GM19025 (cell line): ENCODE data around the gene ANXA6.

Experiments used
- ATAC-seq: cut with Tn5 transposase; IDR thresholded peaks from one replicate; pipeline ENCODE4 v1.9.1; 2021; ENCODE audit warnings: mild to moderate bottlenecking, low read depth, moderate library complexity; ENCODE audit not compliant: unreplicated experiment

Gene ANXA6

DNA sequence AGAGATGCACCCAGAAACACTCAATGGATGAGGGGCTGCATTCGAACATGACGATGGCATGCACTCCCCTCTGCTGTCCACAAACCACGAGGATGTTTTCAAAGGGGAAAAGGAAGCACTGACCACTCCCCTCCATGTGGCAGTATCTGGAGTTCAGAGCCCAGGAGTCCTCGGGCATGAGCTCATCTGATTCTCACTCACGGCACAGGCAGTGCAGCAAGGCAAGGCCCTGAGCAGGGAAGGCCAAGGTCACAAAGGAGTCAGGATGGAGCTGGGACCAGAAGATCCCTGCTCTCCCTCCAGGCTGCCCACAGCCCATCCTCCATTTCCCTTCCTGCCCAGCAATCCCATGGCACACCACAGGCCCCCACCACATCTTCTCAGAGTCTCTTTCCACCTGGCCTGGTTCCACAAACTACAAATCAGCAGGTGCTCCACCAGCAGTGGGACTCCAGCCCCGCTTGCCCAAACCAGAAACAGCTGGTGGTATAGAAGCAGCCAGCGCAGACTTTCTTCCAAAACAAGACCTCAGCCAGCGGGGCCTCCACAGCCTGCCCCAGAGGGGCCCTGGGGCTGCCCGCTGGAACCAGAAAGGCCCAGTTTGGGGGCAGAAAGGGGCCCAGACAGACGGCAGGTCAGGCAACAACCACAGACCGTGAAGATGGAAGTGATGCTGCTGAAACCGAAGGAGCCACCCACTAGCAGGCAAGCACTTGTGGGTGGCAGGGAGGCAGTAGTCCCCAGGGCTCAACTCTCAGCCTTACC, 89.0 kb downstream of the ANXA6 start:
- ATAC-seq: peak; percentile 51

GRCh38 chr5:151067632-151068432, 89.7 kb downstream of the ANXA6 start:
- ATAC-seq: no peak

- ATAC-seq: no peak
Measured at GRCh38 chr5:151066920-151067319, 90.7 kb downstream of the ANXA6 start.

DNA sequence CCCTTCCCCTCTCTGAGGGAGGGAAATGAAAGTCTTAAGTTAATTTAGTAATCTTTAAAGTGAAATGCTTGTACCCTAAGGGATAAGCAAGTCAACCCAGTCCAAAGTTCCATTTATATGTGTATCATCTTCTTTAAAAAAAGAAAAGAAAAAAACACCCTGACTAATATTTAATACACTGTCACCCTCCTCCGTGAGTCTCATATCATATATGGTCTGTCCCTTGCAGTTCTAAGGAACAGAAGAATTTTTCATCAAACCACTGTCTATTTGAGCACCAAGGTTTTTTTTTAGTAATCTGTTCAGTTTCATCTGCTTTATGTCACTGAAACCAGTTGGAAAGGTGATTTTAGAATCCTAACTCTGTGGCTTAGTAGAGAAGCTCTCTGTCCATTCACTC, 92.0 kb downstream of the ANXA6 start:
- ATAC-seq: no peak

DNA sequence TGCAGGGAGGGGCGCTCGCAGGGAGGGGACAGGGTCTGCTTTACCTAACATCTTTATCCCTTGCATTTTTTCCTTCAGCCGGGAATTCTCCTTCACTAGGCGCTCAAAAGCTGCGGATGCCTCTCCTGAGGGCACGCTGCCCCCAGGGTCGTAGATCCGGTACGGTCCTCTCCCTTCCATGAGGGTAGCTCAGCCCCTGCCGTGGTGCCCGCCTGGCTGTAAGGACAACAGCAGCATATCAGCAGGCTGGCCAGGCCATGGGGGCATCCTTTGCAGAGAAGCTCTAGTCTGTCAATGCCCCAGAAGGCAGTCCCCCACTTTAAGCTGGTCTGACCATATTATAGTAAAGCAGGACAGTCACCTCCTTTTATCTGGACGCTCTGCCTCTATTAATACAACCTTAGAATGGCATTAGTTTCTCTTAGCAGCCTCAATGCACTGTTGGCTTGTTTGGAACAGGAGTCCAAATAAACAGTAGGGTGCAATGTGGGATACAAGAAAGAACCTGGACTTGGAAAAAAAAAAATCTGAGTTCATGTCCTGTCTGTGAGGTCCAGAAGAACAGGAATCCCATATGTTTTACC, 92.6 kb downstream of the ANXA6 start:
- ATAC-seq: no peak

GRCh38 chr5:151063142-151063989, 94.2 kb downstream of the ANXA6 start:
- no peak for ATAC-seq

- ATAC-seq: no peak
Measured at GRCh38 chr5:151062405-151063141, 95.0 kb downstream of the ANXA6 start.

DNA sequence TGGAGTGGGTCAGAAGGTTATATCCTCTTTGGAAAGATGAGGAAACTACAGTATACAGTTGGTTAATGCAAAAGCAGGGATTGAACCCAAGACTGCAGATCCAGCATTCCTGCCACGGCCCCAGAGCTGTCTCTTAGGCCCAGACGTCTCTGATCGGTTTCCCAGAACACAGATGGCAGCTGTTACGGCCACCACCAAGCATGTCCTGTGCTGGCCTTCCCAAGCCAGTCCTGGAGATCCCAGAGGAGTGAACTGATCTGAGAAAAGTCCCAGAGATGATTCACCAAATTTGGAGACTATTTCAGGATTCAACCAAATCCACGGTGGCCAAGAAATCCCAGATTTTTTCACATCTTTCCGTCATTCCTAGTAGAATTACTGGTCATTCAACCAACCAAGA, 96.8 kb downstream of the ANXA6 start:
- ATAC-seq: no peak

DNA sequence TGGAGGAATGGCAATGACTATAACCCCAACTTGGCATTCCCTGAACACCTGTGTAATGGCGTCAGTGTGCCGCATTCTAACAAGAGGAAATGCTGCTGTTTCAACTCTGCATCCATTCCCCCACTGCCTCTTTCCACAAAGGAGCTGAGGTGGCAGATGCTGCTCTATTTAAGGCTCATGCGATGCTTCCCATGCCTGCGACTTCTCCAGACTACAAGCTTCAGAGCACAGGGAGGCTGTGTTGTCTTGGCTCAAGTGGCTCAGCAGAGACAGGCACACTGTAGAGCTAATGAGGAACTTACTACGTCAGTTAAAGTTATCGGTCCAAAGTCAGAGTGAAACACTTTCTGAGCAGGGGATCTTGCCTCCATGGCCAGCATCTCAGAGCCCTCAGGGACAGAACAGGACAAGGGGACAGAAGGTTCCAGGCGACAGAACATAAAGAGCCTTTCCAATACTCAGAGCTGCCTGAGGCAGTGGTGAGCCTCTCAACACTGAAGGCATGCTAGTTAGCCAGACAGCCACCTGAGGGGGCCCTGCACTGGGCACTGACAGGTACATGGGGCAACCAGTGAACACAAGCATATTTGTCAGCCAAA, 98.6 kb downstream of the ANXA6 start:
- no peak for ATAC-seq

DNA sequence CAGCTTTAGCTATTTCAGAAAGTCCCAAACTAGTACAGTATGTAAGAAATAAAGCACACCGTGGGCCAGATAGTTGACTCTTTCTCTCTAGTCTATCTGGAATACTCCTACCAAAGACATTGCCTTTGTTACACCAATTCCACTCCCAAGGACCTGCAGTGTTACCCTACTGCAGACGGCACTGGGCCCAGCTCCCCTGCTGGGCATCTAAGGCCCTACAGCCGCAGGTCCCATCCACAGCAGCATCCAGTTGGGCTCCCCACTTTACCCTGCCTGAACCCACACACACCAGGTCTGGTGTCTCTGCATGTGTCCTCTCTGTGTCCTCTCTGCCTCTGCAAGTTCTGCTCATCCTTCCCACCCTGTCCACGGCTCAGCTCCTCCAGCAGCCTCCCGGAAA, 99.3 kb downstream of the ANXA6 start:
- ATAC-seq: no peak

- no peak for ATAC-seq
Measured at GRCh38 chr5:151056379-151057325, 100.9 kb downstream of the ANXA6 start.

DNA sequence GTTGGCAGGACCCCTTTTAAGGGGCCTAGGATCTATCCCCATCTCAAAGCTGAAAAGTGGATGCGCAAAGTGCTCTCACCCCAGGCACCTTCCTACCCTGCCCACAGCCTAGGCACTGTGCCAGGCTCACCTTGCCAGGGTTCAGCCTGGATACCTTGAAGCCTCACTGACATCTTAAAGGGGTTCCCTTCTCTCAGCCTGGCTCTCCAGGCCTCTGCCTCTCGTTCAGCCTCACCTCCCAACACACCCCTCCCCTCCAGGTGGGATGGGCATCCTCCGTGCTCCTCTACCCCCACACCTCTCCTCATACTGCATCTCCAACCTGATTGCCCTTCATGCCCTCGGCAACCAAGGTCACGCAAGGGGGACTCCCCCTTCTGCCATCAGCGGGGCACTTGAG, 102.2 kb downstream of the ANXA6 start:
- ATAC-seq: no peak

DNA sequence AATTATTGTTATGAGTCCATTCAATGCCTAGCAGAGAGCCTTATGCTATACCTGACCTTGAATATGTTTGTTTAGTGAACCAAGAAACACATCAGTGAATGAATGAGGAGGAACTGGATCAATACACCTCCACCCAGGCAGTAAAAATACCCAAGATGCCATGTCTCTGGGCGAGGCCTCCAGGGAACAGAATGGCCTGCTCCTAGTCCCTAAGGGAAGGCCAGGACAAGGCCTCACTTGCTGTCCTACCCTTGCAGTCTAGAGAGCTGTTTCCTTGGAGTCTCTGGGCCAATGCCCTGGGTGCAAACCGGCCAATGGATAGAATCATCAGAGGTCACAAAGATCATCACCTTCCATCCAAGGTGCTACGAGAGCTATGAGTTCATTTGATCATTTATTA, 102.9 kb downstream of the ANXA6 start:
- no peak for ATAC-seq

- ATAC-seq: no peak
Measured at GRCh38 chr5:151053796-151054462, 103.7 kb downstream of the ANXA6 start.

DNA sequence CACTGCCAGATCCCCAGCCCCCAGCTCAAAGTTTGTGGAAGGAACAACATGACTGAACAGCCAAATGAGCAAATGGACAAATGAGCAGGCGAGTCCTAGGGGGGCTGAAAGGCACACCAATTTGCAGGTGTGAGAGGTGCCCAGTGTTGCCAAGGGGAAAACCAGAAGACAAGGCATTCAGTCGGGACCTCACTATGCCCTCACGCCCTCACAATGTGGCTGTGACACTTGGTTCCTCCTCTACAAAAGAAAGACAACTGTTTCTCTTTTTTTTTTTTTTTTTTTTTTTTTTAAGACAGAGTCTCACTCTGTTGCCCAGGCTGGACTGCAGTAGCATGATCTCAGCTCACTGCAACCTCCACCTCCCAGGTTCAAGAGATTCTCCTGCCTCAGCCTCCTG, 104.7 kb downstream of the ANXA6 start:
- no peak for ATAC-seq

- ATAC-seq: no peak
Measured at GRCh38 chr5:151051931-151052608, 105.5 kb downstream of the ANXA6 start.
